ENCODE data around the gene ABCB11. TPM values are rescaled to one million over a fixed set of nuclear protein-coding genes. Genes with fewer than 3 reads are reported as not detected.
A peak's percentile ranks its signal among the peaks of the same experiment; 100 is the strongest.

ABCB11 gene
- total and polyA plus RNA-seq, 9 of the 15 experiments (the other 6 are each of a cell fraction or from before 2014, with no cell fraction given), result 0.04 to 0.51 (median 0.10) TPM; not detected in 1

- TF ChIP-seq EWSR1 (IDR thresholded peaks at IDR 0.05; ENCODE audit: borderline replicate concordance, low read depth, partially characterized antibody) (no peak), CC2D1A (IDR thresholded peaks at IDR 0.05) (peak; percentile 69; the same call in 1 of the 2 replicates), NFYB (IDR thresholded peaks at IDR 0.05; ENCODE audit: extremely low read depth, insufficient read length) (no peak), SREBF1 (IDR thresholded peaks at IDR 0.05; ENCODE audit: borderline replicate concordance, low read depth, low read length) (no peak), GATAD2A (IDR thresholded peaks at IDR 0.05) (no peak), ZNF224 (CRISPR knock-in tag; IDR thresholded peaks at IDR 0.05) (no peak), PCBP1 (IDR thresholded peaks at IDR 0.05; ENCODE audit: low read depth, low read length, poor library complexity, severe bottlenecking) (no peak), FOXM1 (IDR thresholded peaks at IDR 0.05; ENCODE audit: low read depth) (peak; percentile 80), FOXM1 (CRISPR knock-in tag; IDR thresholded peaks at IDR 0.05; ENCODE audit: low read depth) (no peak), ZNF121 (CRISPR knock-in tag; conservative IDR thresholded peaks at IDR 0.05) (no peak), ZNF23 (CRISPR knock-in tag; IDR thresholded peaks at IDR 0.05) (no peak), MAFK (IDR thresholded peaks at IDR 0.05; ENCODE audit: low read length) (no peak; the same call in 1 of the 2 replicates), POLR2H (tag; IDR thresholded peaks at IDR 0.05; ENCODE audit: low read depth) (peak; percentile 52; the same call in 1 of the 2 replicates), ZNF785 (CRISPR knock-in tag; IDR thresholded peaks at IDR 0.05) (no peak), SMC3 (conservative IDR thresholded peaks at IDR 0.05; ENCODE audit: insufficient read depth, low read depth, low read length) (no peak), THRB (CRISPR knock-in tag; conservative IDR thresholded peaks at IDR 0.05) (no peak), HMG20B (CRISPR knock-in tag; IDR thresholded peaks at IDR 0.05) (no peak), POLR3G (IDR thresholded peaks at IDR 0.05; ENCODE audit: extremely low read depth, insufficient read length, insufficient replicate concordance) (no peak)
- TF ChIP-seq, protein P1, sequence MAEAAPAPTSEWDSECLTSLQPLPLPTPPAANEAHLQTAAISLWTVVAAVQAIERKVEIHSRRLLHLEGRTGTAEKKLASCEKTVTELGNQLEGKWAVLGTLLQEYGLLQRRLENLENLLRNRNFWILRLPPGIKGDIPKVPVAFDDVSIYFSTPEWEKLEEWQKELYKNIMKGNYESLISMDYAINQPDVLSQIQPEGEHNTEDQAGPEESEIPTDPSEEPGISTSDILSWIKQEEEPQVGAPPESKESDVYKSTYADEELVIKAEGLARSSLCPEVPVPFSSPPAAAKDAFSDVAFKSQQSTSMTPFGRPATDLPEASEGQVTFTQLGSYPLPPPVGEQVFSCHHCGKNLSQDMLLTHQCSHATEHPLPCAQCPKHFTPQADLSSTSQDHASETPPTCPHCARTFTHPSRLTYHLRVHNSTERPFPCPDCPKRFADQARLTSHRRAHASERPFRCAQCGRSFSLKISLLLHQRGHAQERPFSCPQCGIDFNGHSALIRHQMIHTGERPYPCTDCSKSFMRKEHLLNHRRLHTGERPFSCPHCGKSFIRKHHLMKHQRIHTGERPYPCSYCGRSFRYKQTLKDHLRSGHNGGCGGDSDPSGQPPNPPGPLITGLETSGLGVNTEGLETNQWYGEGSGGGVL (CRISPR knock-in tag; IDR thresholded peaks at IDR 0.05), result no peak
- TF ChIP-seq, protein P2, sequence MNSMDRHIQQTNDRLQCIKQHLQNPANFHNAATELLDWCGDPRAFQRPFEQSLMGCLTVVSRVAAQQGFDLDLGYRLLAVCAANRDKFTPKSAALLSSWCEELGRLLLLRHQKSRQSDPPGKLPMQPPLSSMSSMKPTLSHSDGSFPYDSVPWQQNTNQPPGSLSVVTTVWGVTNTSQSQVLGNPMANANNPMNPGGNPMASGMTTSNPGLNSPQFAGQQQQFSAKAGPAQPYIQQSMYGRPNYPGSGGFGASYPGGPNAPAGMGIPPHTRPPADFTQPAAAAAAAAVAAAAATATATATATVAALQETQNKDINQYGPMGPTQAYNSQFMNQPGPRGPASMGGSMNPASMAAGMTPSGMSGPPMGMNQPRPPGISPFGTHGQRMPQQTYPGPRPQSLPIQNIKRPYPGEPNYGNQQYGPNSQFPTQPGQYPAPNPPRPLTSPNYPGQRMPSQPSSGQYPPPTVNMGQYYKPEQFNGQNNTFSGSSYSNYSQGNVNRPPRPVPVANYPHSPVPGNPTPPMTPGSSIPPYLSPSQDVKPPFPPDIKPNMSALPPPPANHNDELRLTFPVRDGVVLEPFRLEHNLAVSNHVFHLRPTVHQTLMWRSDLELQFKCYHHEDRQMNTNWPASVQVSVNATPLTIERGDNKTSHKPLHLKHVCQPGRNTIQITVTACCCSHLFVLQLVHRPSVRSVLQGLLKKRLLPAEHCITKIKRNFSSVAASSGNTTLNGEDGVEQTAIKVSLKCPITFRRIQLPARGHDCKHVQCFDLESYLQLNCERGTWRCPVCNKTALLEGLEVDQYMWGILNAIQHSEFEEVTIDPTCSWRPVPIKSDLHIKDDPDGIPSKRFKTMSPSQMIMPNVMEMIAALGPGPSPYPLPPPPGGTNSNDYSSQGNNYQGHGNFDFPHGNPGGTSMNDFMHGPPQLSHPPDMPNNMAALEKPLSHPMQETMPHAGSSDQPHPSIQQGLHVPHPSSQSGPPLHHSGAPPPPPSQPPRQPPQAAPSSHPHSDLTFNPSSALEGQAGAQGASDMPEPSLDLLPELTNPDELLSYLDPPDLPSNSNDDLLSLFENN (IDR thresholded peaks at IDR 0.05; ENCODE audit: low read depth in 2 of 2, low read length in 2 of 2), result peak in 1 of 2 experiments; percentile 31; a peak in 1 of 4 replicates
- TF ChIP-seq, protein P3, sequence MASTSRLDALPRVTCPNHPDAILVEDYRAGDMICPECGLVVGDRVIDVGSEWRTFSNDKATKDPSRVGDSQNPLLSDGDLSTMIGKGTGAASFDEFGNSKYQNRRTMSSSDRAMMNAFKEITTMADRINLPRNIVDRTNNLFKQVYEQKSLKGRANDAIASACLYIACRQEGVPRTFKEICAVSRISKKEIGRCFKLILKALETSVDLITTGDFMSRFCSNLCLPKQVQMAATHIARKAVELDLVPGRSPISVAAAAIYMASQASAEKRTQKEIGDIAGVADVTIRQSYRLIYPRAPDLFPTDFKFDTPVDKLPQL (IDR thresholded peaks at IDR 0.05; ENCODE audit: extremely low read depth, insufficient read length), result no peak
Observed at GRCh38 chr2:169072163-169072925, 41.2 kb upstream of the ABCB11 start (continued).
